DND-41 (cell line): ENCODE measurements around the gene USP13.

Experiments used
- EZH2 ChIP-seq: IDR thresholded peaks from 3 replicates; pipeline ENCODE4 v1.6.1; 2012; ENCODE audit warnings: borderline replicate concordance, low read depth, mild to moderate bottlenecking, moderate library complexity, low read length, inconsistent platforms; ENCODE audit not compliant: severe bottlenecking
- TF ChIP-seq, protein P1 (sequence below): IDR thresholded peaks from 2 replicates; pipeline ENCODE4 v1.5.1; 2012; ENCODE audit warnings: borderline replicate concordance, low read length, moderate library complexity, mild to moderate bottlenecking; ENCODE audit not compliant: poor library complexity, severe bottlenecking; ENCODE audit errors: extremely low read depth

DNA sequence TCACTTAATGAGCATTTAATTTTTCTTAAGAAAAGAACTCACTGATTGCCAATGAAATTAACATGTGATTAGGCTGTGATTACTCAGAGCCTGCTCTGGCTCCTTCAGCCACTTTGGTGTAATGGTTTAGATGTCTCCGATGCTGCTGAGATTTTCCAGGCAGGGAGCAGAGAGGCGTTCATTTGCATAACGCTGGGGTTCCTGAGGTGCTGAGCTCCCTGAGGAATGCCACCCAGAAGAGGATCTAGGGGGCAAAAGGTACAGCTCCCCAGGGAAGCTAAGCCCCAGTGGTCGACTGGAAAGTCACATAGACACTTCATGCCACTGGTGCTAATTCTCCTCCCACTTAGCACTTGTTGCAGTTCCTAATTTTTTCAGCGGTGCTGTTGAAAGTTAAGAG is 119.5 kb downstream of the USP13 start:
- TF ChIP-seq, protein P1, sequence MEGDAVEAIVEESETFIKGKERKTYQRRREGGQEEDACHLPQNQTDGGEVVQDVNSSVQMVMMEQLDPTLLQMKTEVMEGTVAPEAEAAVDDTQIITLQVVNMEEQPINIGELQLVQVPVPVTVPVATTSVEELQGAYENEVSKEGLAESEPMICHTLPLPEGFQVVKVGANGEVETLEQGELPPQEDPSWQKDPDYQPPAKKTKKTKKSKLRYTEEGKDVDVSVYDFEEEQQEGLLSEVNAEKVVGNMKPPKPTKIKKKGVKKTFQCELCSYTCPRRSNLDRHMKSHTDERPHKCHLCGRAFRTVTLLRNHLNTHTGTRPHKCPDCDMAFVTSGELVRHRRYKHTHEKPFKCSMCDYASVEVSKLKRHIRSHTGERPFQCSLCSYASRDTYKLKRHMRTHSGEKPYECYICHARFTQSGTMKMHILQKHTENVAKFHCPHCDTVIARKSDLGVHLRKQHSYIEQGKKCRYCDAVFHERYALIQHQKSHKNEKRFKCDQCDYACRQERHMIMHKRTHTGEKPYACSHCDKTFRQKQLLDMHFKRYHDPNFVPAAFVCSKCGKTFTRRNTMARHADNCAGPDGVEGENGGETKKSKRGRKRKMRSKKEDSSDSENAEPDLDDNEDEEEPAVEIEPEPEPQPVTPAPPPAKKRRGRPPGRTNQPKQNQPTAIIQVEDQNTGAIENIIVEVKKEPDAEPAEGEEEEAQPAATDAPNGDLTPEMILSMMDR = no peak
- no peak for TF ChIP-seq EZH2
